OCI-LY7 (cell line): ENCODE data around the gene RIOK2. TPM values are rescaled to one million over a fixed set of nuclear protein-coding genes. Genes with fewer than 3 reads are reported as not detected.

Experiments used
- BruUV-seq: library from RNA; stranded (reverse); fragments of 400-500 nt; replicated peaks from 2 replicates; lab custom pipeline; 2021; lab: Mats Ljungman, UMichigan
- CTCF ChIA-PET: fragments of 300-600 bp; sonication (Branson Sonifier 250); formaldehyde crosslinking; loops from one replicate; lab custom pipeline; 2022; ENCODE audit warnings: antibody characterized with exemption; ENCODE audit not compliant: unreplicated experiment; lab: Charles Lee
- POLR2A ChIA-PET: fragments of 300-600 bp; sonication (Branson Sonifier 250); formaldehyde crosslinking; loops from one replicate; lab custom pipeline; 2022; ENCODE audit warnings: antibody characterized with exemption; lab: Charles Lee
- DNase-seq: peaks from one replicate; pipeline ENCODE4 v3.0.0-alpha.2; 2015; ENCODE audit warnings: low spot score
- H2AFZ ChIP-seq: fragments of 200-600 bp; sonication (generic), shearing (Covaris generic); 2 replicates; pipeline ENCODE4 v1.6.1; 2014; ENCODE audit warnings: mild to moderate bottlenecking, antibody characterized with exemption, low read length, moderate library complexity
- H3K27ac ChIP-seq: fragments of 200-600 bp; sonication (generic); 2 replicates; pipeline ENCODE4 v1.5.1; 2014; ENCODE audit warnings: mixed run types, low read depth, mild to moderate bottlenecking, moderate library complexity, low read length, inconsistent platforms; ENCODE audit not compliant: poor library complexity, severe bottlenecking
- H3K36me3 ChIP-seq: fragments of 200-600 bp; sonication (generic); 2 replicates; pipeline ENCODE4 v1.6.1; 2014; ENCODE audit warnings: mild to moderate bottlenecking, antibody characterized with exemption, low read length, moderate library complexity, mixed read lengths; ENCODE audit not compliant: insufficient read depth
- H3K4me1 ChIP-seq: fragments of 200-600 bp; sonication (generic); 2 replicates; pipeline ENCODE4 v1.5.1; 2014; ENCODE audit warnings: mild to moderate bottlenecking, low read length; ENCODE audit not compliant: insufficient read depth, poor library complexity, severe bottlenecking
- H3K4me2 ChIP-seq: fragments of 200-600 bp; sonication (generic); 2 replicates; pipeline ENCODE4 v1.6.1; 2014; ENCODE audit warnings: mild to moderate bottlenecking, low read length
- H3K4me3 ChIP-seq: fragments of 200-600 bp; sonication (generic); 2 replicates; pipeline ENCODE4 v1.5.1; 2014; ENCODE audit warnings: mild to moderate bottlenecking, low read depth, low read length; ENCODE audit not compliant: poor library complexity, severe bottlenecking
- H3K79me2 ChIP-seq: fragments of 200-600 bp; sonication (generic); 2 replicates; pipeline ENCODE4 v1.6.1; 2016; ENCODE audit warnings: low read depth, mild to moderate bottlenecking, low read length, moderate library complexity, mixed read lengths; ENCODE audit not compliant: insufficient read depth
- H3K9me2 ChIP-seq: fragments of 200-600 bp; sonication (generic); 2 replicates; pipeline ENCODE4 v1.6.1; 2016; ENCODE audit warnings: mild to moderate bottlenecking, low read length, mixed read lengths; ENCODE audit not compliant: insufficient read depth
- H3K9me3 ChIP-seq: fragments of 200-600 bp; sonication (generic); 2 replicates; pipeline ENCODE4 v1.6.1; 2014; ENCODE audit warnings: mild to moderate bottlenecking, mixed run types, low read length, mixed read lengths
- H4K20me1 ChIP-seq: fragments of 200-600 bp; sonication (generic); 2 replicates; pipeline ENCODE4 v1.6.1; 2014; ENCODE audit warnings: mild to moderate bottlenecking, antibody characterized with exemption, low read length, moderate library complexity, mixed read lengths; ENCODE audit not compliant: insufficient read depth
- EZH2phosphoT487 ChIP-seq: fragments of 200-600 bp; sonication (generic); IDR thresholded peaks from 2 replicates; pipeline ENCODE4 v1.6.1; 2018; ENCODE audit warnings: low read depth, borderline replicate concordance, mild to moderate bottlenecking, mixed run types, antibody characterized with exemption, low read length, moderate library complexity, mixed read lengths
- intact Hi-C: fragments of 100-400 bp; cut with micrococcal nuclease; formaldehyde crosslinking; loops from one replicate; pipeline ENCODE4 v1.10.0; 2022; ENCODE audit not compliant: unreplicated experiment
- total RNA-seq, 2 experiments: library from RNA; depleted of rRNA in 1 of 2; stranded (reverse); fragments of >200 nt in 1 of 2; shearing (Covaris generic) in 1 of 2; gene quantifications; 2 replicates each; pipeline ENCODE4 v1.2.3, GENCODE V29; 2014 to 2022
- TF ChIP-seq, protein P1 (sequence below): fragments of 200-600 bp; sonication (generic); conservative IDR thresholded peaks from 2 replicates; pipeline ENCODE4 v1.5.1; 2014; ENCODE audit warnings: mild to moderate bottlenecking, antibody characterized with exemption, low read length, moderate library complexity, mixed read lengths

Gene RIOK2
- total RNA-seq, 2 experiments from 2014 or later, result 21.9 to 41.3 TPM

- no TSS peak for BruUV-seq
Measured at GRCh38 chr5:97127727-97128126, 55.3 kb downstream of the RIOK2 start.

GRCh38 chr5:97125125-97125683, 57.8 kb downstream of the RIOK2 start:
- no peak overlapping the region for H3K27ac ChIP-seq
- intact Hi-C loops, result no loop called here
- BruUV-seq, result no TSS peak
- H3K4me3 ChIP-seq, result no peak overlapping the region
- H3K4me1 ChIP-seq, result no peaks in the 10 kb centered on the region
- H3K9me3 ChIP-seq, result no peaks in the 10 kb centered on the region
- no peaks in the 10 kb centered on the region for H3K79me2 ChIP-seq
- H2AFZ ChIP-seq, result no peak overlapping the region
- TF ChIP-seq EZH2phosphoT487, result no peak
- TF ChIP-seq, protein P1, sequence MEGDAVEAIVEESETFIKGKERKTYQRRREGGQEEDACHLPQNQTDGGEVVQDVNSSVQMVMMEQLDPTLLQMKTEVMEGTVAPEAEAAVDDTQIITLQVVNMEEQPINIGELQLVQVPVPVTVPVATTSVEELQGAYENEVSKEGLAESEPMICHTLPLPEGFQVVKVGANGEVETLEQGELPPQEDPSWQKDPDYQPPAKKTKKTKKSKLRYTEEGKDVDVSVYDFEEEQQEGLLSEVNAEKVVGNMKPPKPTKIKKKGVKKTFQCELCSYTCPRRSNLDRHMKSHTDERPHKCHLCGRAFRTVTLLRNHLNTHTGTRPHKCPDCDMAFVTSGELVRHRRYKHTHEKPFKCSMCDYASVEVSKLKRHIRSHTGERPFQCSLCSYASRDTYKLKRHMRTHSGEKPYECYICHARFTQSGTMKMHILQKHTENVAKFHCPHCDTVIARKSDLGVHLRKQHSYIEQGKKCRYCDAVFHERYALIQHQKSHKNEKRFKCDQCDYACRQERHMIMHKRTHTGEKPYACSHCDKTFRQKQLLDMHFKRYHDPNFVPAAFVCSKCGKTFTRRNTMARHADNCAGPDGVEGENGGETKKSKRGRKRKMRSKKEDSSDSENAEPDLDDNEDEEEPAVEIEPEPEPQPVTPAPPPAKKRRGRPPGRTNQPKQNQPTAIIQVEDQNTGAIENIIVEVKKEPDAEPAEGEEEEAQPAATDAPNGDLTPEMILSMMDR, result no peak
- ChIA-PET CTCF (no interaction called here), POLR2A (interaction anchor here (0.7 kb wide), 1 partner anchor 9 kb away, joined by 3 read pairs; no protein-coding TSS in a partner anchor)
- H3K36me3 ChIP-seq, result no peaks in the 10 kb centered on the region
- no peak for DNase-seq
- H3K9me2 ChIP-seq, result no peaks in the 10 kb centered on the region
- H3K4me2 ChIP-seq, result no peak overlapping the region
- H4K20me1 ChIP-seq, result no peaks in the 10 kb centered on the region

More at GRCh38 chr5:97127727-97128126, 55.3 kb downstream of the RIOK2 start:
- intact Hi-C loops, result no loop called here
- Histone ChIP-seq H3K27ac (no peak overlapping the region), H3K9me3 (no peaks in the 10 kb centered on the region), H3K79me2 (no peaks in the 10 kb centered on the region), H3K4me1 (peaks cover 2% of the 10 kb centered on the region), H3K9me2 (no peaks in the 10 kb centered on the region), H2AFZ (no peak overlapping the region), H3K4me3 (no peak overlapping the region), H3K36me3 (no peaks in the 10 kb centered on the region), H3K4me2 (no peak overlapping the region), H4K20me1 (no peaks in the 10 kb centered on the region)
- DNase-seq, result no peak
- POLR2A ChIA-PET, result interaction anchor here (0.6 to 1.3 kb wide), 3 partner anchors 12 to 31 kb away, joined by 3 to 5 read pairs (median 3); no protein-coding TSS in a partner anchor
- no peak for TF ChIP-seq EZH2phosphoT487
- TF ChIP-seq, protein P1, result no peak
- CTCF ChIA-PET, result no interaction called here

GRCh38 chr5:97124335-97124734, 58.7 kb downstream of the RIOK2 start:
- Histone ChIP-seq H3K4me3 (no peak overlapping the region), H3K27ac (no peak overlapping the region), H3K9me2 (no peaks in the 10 kb centered on the region), H3K36me3 (no peaks in the 10 kb centered on the region), H3K79me2 (no peaks in the 10 kb centered on the region), H2AFZ (no peak overlapping the region), H3K9me3 (no peaks in the 10 kb centered on the region), H4K20me1 (no peaks in the 10 kb centered on the region), H3K4me1 (no peaks in the 10 kb centered on the region), H3K4me2 (no peak overlapping the region)
- BruUV-seq, result no TSS peak
- POLR2A ChIA-PET, result interaction anchor here (0.5 to 0.7 kb wide), 3 partner anchors 10 to 31 kb away, joined by 3 to 5 read pairs (median 3); no protein-coding TSS in a partner anchor
- intact Hi-C loops, result no loop called here
- TF ChIP-seq, protein P1, result no peak
- no peak for TF ChIP-seq EZH2phosphoT487
- CTCF ChIA-PET, result no interaction called here
- DNase-seq, result no peak
